H1 (cell line): ENCODE measurements around the gene DYNLL1. TPM values are rescaled to one million over a fixed set of nuclear protein-coding genes. Genes with fewer than 3 reads are reported as not detected.

Experiments used
- CTCF ChIA-PET: fragments of 300-600 bp; sonication (Branson Sonifier 250); formaldehyde crosslinking; loops from one replicate; lab custom pipeline; 2021; ENCODE audit not compliant: partially characterized antibody; lab: Charles Lee
- POLR2A ChIA-PET: fragments of 300-600 bp; sonication (Branson Sonifier 250); formaldehyde crosslinking; loops from one replicate; lab custom pipeline; 2021; ENCODE audit warnings: inconsistent platforms; ENCODE audit not compliant: partially characterized antibody; lab: Charles Lee
- DNase-seq, 2 experiments: peaks; one replicate each; pipeline versions ENCODE4 v3.0.0 to v3.0.0-alpha.2; 2010 to 2022; ENCODE audit warnings: low spot score in 2 of 2, low read depth in 1 of 2, mixed read lengths in 1 of 2
- FAIRE-seq: peaks from 2 replicates; lab custom pipeline; 2011; peaks lifted over from hg19 to GRCh38; lab: Jason Lieb, UNC
- H2AFZ ChIP-seq: 2 replicates; pipeline ENCODE4 v1.8.1; 2012; ENCODE audit warnings: low read length, inconsistent platforms
- H2AK5ac ChIP-seq: 2 replicates; pipeline ENCODE4 v1.6.1; 2013; ENCODE audit warnings: low read depth, low read length
- H2BK120ac ChIP-seq: replicated peaks from 2 replicates; pipeline ENCODE3; 2013; ENCODE audit warnings: low read depth, low read length, inconsistent platforms
- H2BK12ac ChIP-seq: 2 replicates; pipeline ENCODE4 v1.6.1; 2013; ENCODE audit warnings: low read depth, low read length
- H2BK15ac ChIP-seq: 2 replicates; pipeline ENCODE4 v1.6.1; 2013; ENCODE audit warnings: low read length
- H2BK20ac ChIP-seq: 2 replicates; pipeline ENCODE4 v1.6.1; 2013; ENCODE audit warnings: low read length
- H2BK5ac ChIP-seq: 2 replicates; pipeline ENCODE4 v1.6.1; 2013; ENCODE audit warnings: low read depth, low read length
- H3K14ac ChIP-seq: 2 replicates; pipeline ENCODE4 v1.6.1; 2013; ENCODE audit warnings: inconsistent platforms; ENCODE audit not compliant: insufficient read length
- H3K18ac ChIP-seq: 2 replicates; pipeline ENCODE4 v1.6.1; 2013; ENCODE audit warnings: low read length; ENCODE audit errors: extremely low read depth
- H3K23ac ChIP-seq: 2 replicates; pipeline ENCODE4 v1.6.1; 2013; ENCODE audit warnings: inconsistent platforms; ENCODE audit not compliant: insufficient read length
- H3K23me2 ChIP-seq: 2 replicates; pipeline ENCODE4 v1.6.1; 2013; ENCODE audit warnings: low read depth, low read length
- H3K27ac ChIP-seq: 2 replicates; pipeline ENCODE4 v1.6.1; 2011; ENCODE audit warnings: low read depth, low read length, inconsistent platforms
- H3K27me3 ChIP-seq, 4 experiments: replicated peaks in 1 of 4; 1 replicate in 1 of 4; 2 replicates in 3 of 4; pipeline versions ENCODE4 v1.6.1 to v1.8.1; 2011 to 2013; ENCODE audit warnings: low read length in 3 of 4, mild to moderate bottlenecking in 3 of 4, inconsistent platforms in 2 of 4, mixed read lengths in 2 of 4, moderate library complexity in 1 of 4; ENCODE audit not compliant: control insufficient read depth in 3 of 4, insufficient read depth in 3 of 4; ENCODE audit errors: extremely low read depth in 1 of 4
- H3K36me3 ChIP-seq, 4 experiments: 2 replicates each; pipeline versions ENCODE4 v1.6.1 to v1.8.1; 2011 to 2013; ENCODE audit warnings: mild to moderate bottlenecking in 4 of 4, low read length in 3 of 4, moderate library complexity in 2 of 4, control low read depth in 1 of 4, inconsistent platforms in 1 of 4; ENCODE audit not compliant: insufficient read depth in 4 of 4, control insufficient read depth in 2 of 4
- H3K4ac ChIP-seq: replicated peaks from 2 replicates; pipeline ENCODE3; 2013; ENCODE audit warnings: low read length, low read depth, mixed read lengths, inconsistent platforms; ENCODE audit not compliant: insufficient read length
- H3K4me1 ChIP-seq, 4 experiments: replicated peaks in 1 of 4; 1 replicate in 1 of 4; 2 replicates in 3 of 4; pipeline versions ENCODE4 v1.6.1 to v1.8.1; 2011 to 2013; ENCODE audit warnings: low read length in 3 of 4, inconsistent platforms in 2 of 4, mixed read lengths in 1 of 4; ENCODE audit not compliant: insufficient read depth in 4 of 4, control insufficient read depth in 3 of 4
- H3K4me2 ChIP-seq, 2 experiments: 2 replicates each; pipeline versions ENCODE4 v1.6.1 to v1.8.1; 2011 to 2013; ENCODE audit warnings: low read depth in 2 of 2, low read length in 2 of 2, control low read depth in 1 of 2, inconsistent platforms in 1 of 2, mild to moderate bottlenecking in 1 of 2; ENCODE audit not compliant: insufficient read depth in 1 of 2
- H3K4me3 ChIP-seq, 4 experiments: fragments of 200-600, 300-600 bp in 1 of 4; sonication (generic), shearing (Covaris generic), sonication (Bioruptor Twin) in 1 of 4; 2 replicates each; pipeline versions ENCODE4 v1.5.1 to v1.8.1; 2011 to 2016; ENCODE audit warnings: low read length in 4 of 4, low read depth in 3 of 4, control low read depth in 2 of 4, inconsistent platforms in 2 of 4, mild to moderate bottlenecking in 2 of 4, mixed read lengths in 1 of 4, moderate library complexity in 1 of 4; ENCODE audit not compliant: insufficient read depth in 2 of 4; ENCODE audit errors: extremely low read depth in 1 of 4
- H3K56ac ChIP-seq: replicated peaks from 2 replicates; pipeline ENCODE3; 2013; ENCODE audit warnings: low read depth, mild to moderate bottlenecking, mixed read lengths, low read length, inconsistent platforms; ENCODE audit not compliant: insufficient read length
- H3K79me1 ChIP-seq: 2 replicates; pipeline ENCODE4 v1.6.1; 2013; ENCODE audit warnings: low read depth, low read length, control low read depth
- H3K79me2 ChIP-seq, 2 experiments: 2 replicates each; pipeline versions ENCODE4 v1.6.1 to v1.8.1; 2012 to 2013; ENCODE audit warnings: low read length in 2 of 2, mild to moderate bottlenecking in 2 of 2, inconsistent platforms in 1 of 2; ENCODE audit not compliant: insufficient read depth in 2 of 2, control insufficient read depth in 1 of 2
- H3K9ac ChIP-seq, 4 experiments: replicated peaks in 1 of 4; 1 replicate in 1 of 4; 2 replicates in 3 of 4; pipeline versions ENCODE4 v1.6.1 to v1.8.1; 2011 to 2013; ENCODE audit warnings: low read depth in 3 of 4, low read length in 3 of 4, control low read depth in 2 of 4, mild to moderate bottlenecking in 2 of 4, moderate library complexity in 2 of 4, inconsistent platforms in 1 of 4; ENCODE audit errors: extremely low read depth in 1 of 4
- H3K9me3 ChIP-seq, 2 experiments: 2 replicates each; pipeline versions ENCODE4 v1.6.1 to v1.8.1; 2012 to 2013; ENCODE audit warnings: mild to moderate bottlenecking in 2 of 2, moderate library complexity in 2 of 2, control low read depth in 1 of 2, inconsistent platforms in 1 of 2, low read depth in 1 of 2, low read length in 1 of 2, mixed read lengths in 1 of 2; ENCODE audit not compliant: insufficient read depth in 2 of 2
- H4K20me1 ChIP-seq, 2 experiments: replicated peaks in 1 of 2; 2 replicates each; pipeline versions ENCODE3 to v1.8.1; 2011 to 2013; ENCODE audit warnings: inconsistent platforms in 2 of 2, low read length in 2 of 2, mild to moderate bottlenecking in 1 of 2; ENCODE audit not compliant: insufficient read depth in 2 of 2, control insufficient read depth in 1 of 2
- H4K5ac ChIP-seq: 2 replicates; pipeline ENCODE4 v1.6.1; 2013; ENCODE audit warnings: low read length, low read depth, mixed read lengths, inconsistent platforms; ENCODE audit not compliant: insufficient read length
- H4K8ac ChIP-seq: 2 replicates; pipeline ENCODE4 v1.8.0; 2013; ENCODE audit warnings: mild to moderate bottlenecking, moderate library complexity, low read length, inconsistent platforms; ENCODE audit not compliant: insufficient read depth; ENCODE audit errors: extremely low read depth
- H4K91ac ChIP-seq: replicated peaks from 2 replicates; pipeline ENCODE3; 2013; ENCODE audit warnings: low read length, mixed read lengths, inconsistent platforms; ENCODE audit not compliant: insufficient read length
- CBX5 ChIP-seq: fragments of 300-800, 300-1000 bp; sonication (generic); IDR thresholded peaks from 2 replicates; pipeline ENCODE4 v1.7.1; 2016; ENCODE audit warnings: antibody characterized with exemption, low read length, low read depth
- CREB1 ChIP-seq: IDR thresholded peaks from 2 replicates; pipeline ENCODE4 v1.6.1; 2012; ENCODE audit warnings: inconsistent platforms
- EP300 ChIP-seq, 2 experiments: IDR thresholded peaks; 1 replicate in 1 of 2; 2 replicates in 1 of 2; pipeline ENCODE4 v1.6.1; 2011 to 2012; ENCODE audit warnings: low read depth in 2 of 2, low read length in 2 of 2, mild to moderate bottlenecking in 2 of 2, borderline replicate concordance in 1 of 2, inconsistent platforms in 1 of 2, moderate library complexity in 1 of 2
- MAFK ChIP-seq: IDR thresholded peaks from 2 replicates; pipeline ENCODE4 v1.6.1; 2012; ENCODE audit warnings: low read depth, mild to moderate bottlenecking, improper control_type of control experiment, low read length
- RBBP5 ChIP-seq: IDR thresholded peaks from 2 replicates; pipeline ENCODE4 v1.7.1; 2012; ENCODE audit warnings: low read depth, mild to moderate bottlenecking, inconsistent platforms, low read length, moderate library complexity, borderline replicate concordance
- SP1 ChIP-seq: IDR thresholded peaks from 2 replicates; pipeline ENCODE4 v1.6.1; 2011; ENCODE audit warnings: low read depth, low read length
- SRF ChIP-seq: IDR thresholded peaks from 2 replicates; pipeline ENCODE4 v1.6.1; 2011; ENCODE audit warnings: mild to moderate bottlenecking, low read depth, low read length, moderate library complexity
- WGBS, 2 experiments: shearing (Covaris generic) in 1 of 2; methylation state at CpG; one replicate each; pipeline versions ENCODE4 v1.1.6 to v1.1.7; 2013 to 2015; ENCODE audit warnings: low lambda C conversion rate in 2 of 2, mixed read lengths in 2 of 2, inconsistent platforms in 1 of 2, low coverage in 1 of 2, missing lambda C conversion rate in 1 of 2; ENCODE audit not compliant: insufficient replicate concordance in 2 of 2, insufficient coverage in 1 of 2, insufficient read length in 1 of 2; ENCODE audit errors: extremely low coverage in 1 of 2, missing lambda C conversion rate in 1 of 2; 5-methylcytosine and 5-hydroxymethylcytosine counted together
- long read RNA-seq, 2 experiments: library from RNA in 1 of 2; library from capped mRNA in 1 of 2; stranded (forward); transcript quantifications; one replicate each; pipeline ENCODE4 v2.0.0, GENCODE V29; 2021; ENCODE audit warnings: inconsistent platforms in 1 of 2
- polyA minus RNA-seq, 3 experiments: library from RNA; depleted of rRNA, polyadenylated mRNA; stranded (reverse); fragments of >200 nt; gene quantifications; 1 replicate in 2 of 3; 2 replicates in 1 of 3; pipeline ENCODE4 v1.2.3, GENCODE V29; 2011
- polyA plus RNA-seq, 7 experiments: library from polyadenylated mRNA; depleted of rRNA in 3 of 7; stranded (reverse) in 5 of 7; unstranded in 2 of 7; fragments of >200 nt in 5 of 7; fragments of 200-250 nt in 2 of 7; gene quantifications; 1 replicate in 5 of 7; 2 replicates in 1 of 7; 4 replicates in 1 of 7; pipeline versions ENCODE4 v1.2.1 to v1.2.3, GENCODE V29; 2011 to 2013; ENCODE audit warnings: missing spikeins in 2 of 7, mixed read lengths in 2 of 7
- total RNA-seq: library from RNA; stranded (reverse); fragmentation: NEBNext Ultra II Directional; extraction: Animal tissue kit (Norgen Biotek cat#: 25700); gene quantifications from 2 replicates; pipeline ENCODE4 v1.2.1, GENCODE V29; 2021

Gene DYNLL1
- total RNA-seq (419 and 423 TPM in 2 replicates), polyA plus RNA-seq (2011; rRNA removed) (314 and 488 TPM in 2 replicates), polyA minus RNA-seq (2011; rRNA and poly(A)+ RNA removed) (117 and 134 TPM in 2 replicates)
- 519 TPM for polyA plus RNA-seq (2011; cell fraction: cytosol; rRNA removed)
- polyA plus RNA-seq (2011; cell fraction: nucleus; rRNA removed): 154 TPM
- polyA plus RNA-seq (2012, experiment 1 of 2): 457 to 576 TPM (median 535 TPM) in 4 replicates
- 681 TPM for polyA plus RNA-seq (2012, experiment 2 of 2)
- 402 TPM for polyA plus RNA-seq (2013, experiment 1 of 2)
- 410 TPM for polyA plus RNA-seq (2013, experiment 2 of 2)
- 152 TPM for polyA minus RNA-seq (2011; cell fraction: cytosol; rRNA and poly(A)+ RNA removed)
- 85.4 TPM for polyA minus RNA-seq (2011; cell fraction: nucleus; rRNA and poly(A)+ RNA removed)
- long read RNA-seq, experiment 1, transcript DYNLL1-207 (2 exons, 719 nt): minor isoform, 32 of 474 reads
- long read RNA-seq, experiment 1, transcript DYNLL1-202 (3 exons, 697 nt): minor isoform, 17 of 474 reads
- long read RNA-seq, experiment 1, transcript DYNLL1-201 (3 exons, 720 nt): major isoform, 389 of 474 reads
- long read RNA-seq, experiment 1, transcript DYNLL1-210 (1 exons, 670 nt): minor isoform, 29 of 474 reads
- long read RNA-seq, experiment 1, partial matches to known transcripts: 0 of 474 reads
- long read RNA-seq, experiment 1, other reads (novel, unspliced or antisense): 5 of 474 reads
- long read RNA-seq, experiment 2, transcript DYNLL1-207 (2 exons, 719 nt): major isoform, 8 of 17 reads
- long read RNA-seq, experiment 2, transcript DYNLL1-201 (3 exons, 720 nt): major isoform, 8 of 17 reads
- long read RNA-seq, experiment 2, partial matches to known transcripts: 0 of 17 reads
- long read RNA-seq, experiment 2, other reads (novel, unspliced or antisense): 0 of 17 reads

DNA sequence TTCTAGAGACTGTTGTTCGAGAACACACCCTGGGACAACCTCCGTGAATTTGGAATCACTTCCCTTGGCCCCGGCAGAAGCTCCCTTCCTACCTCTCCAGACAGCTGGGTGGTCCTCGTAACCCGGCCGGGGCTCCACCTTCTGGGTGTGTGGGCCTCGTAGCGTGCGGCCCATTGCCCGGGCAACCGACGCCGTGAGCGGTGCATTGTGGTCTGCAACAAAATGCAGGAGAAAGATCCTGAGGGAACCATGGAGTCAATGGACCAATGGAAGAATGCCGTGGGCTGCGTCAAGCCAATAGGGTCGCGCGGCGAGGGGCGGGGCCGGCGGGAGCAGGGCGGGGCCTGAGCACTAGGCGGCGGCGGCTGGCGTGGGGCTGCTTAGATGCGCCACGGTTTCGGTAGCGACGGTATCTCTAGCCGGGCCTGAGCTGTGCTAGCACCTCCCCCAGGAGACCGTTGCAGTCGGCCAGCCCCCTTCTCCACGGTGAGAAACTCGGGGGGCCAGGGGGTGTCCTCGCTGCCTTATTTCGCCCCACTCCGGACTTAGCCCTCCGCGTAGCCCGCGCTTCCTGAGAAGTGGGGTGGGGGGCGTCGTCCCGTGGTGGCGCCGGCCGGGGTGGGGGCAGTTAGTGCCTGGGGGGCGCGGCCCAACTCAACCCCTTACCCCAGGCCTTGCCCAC is at the start of gene DYNLL1:
TSS of gene DYNLL1 (plus strand) at position 383 of the 682 bp plus-strand sequence. CDS start 309 bp downstream, outside the sequence.
- Histone ChIP-seq H3K4me2 (peak within 1 kb of the TSS; percentile 85 to 86), H3K23ac (peak within 1 kb of the TSS; percentile 17), H3K23me2 (peaks cover 10% of the 10 kb centered on the region), H2AFZ (peak within 1 kb of the TSS; percentile 79), H3K4me1 (peaks cover 0 to 6% (median 1%) of the 10 kb centered on the region in 4 experiments; a peak in 3 of 7 replicates), H3K56ac (peak within 1 kb of the TSS; percentile 67), H3K9ac (peak within 1 kb of the TSS; percentile 56 to 80 (median 64)), H3K9me3 (no peaks in the 10 kb centered on the region), H3K14ac (peak within 1 kb of the TSS; percentile 84), H4K91ac (no peak within 1 kb of the TSS), H2BK5ac (peak within 1 kb of the TSS; percentile 77; the same call in 1 of the 2 replicates), H2BK15ac (no peak within 1 kb of the TSS), H3K27me3 (no peaks in the 10 kb centered on the region), H3K18ac (peak within 1 kb of the TSS; percentile 81; the same call in 1 of the 2 replicates), H2AK5ac (no peak within 1 kb of the TSS), H4K5ac (peak within 1 kb of the TSS; percentile 88), H2BK120ac (no peak within 1 kb of the TSS), H3K79me1 (0 out of 2 replicates have a peak, but pooled peaks cover 3% of the 10 kb centered on the region), H3K27ac (peak within 1 kb of the TSS; percentile 43; the same call in 1 of the 2 replicates), H3K4ac (no peak within 1 kb of the TSS), H4K20me1 (peaks cover 12 to 13% of the 10 kb centered on the region in 2 experiments), H3K36me3 (peaks cover 2 to 18% (median 9%) of the 10 kb centered on the region in 4 experiments; a peak in 7 of 8 replicates), H2BK12ac (no peak within 1 kb of the TSS), H3K79me2 (peaks cover 16 to 20% of the 10 kb centered on the region in 2 experiments), H2BK20ac (no peak within 1 kb of the TSS), H3K4me3 (peak within 1 kb of the TSS; percentile 95 to 96 (median 95)), H4K8ac (peak within 1 kb of the TSS; percentile 80)
- ChIA-PET POLR2A (interaction anchor here (0.7 to 10.1 kb wide), 28 partner anchors 10 to 295 kb away, joined by 3 to 119 read pairs (median 6); partner anchors contain the start of genes COQ5, GATC, POP5 and RNF10), CTCF (interaction anchor here (0.6 to 2.1 kb wide), 9 partner anchors 16 to 215 kb away, joined by 3 to 7 read pairs (median 4); no protein-coding TSS in a partner anchor)
- WGBS, 2 experiments: 2% methylated on average over 38 of the region's 53 CpGs; no CpG with 5 or more reads in 1 of the 2 experiments
- DNase-seq (peak; percentile 93 to 100), FAIRE-seq (no peak)
- TF ChIP-seq MAFK (no peak; the same call in 1 of the 2 replicates), SP1 (peak; percentile 99), RBBP5 (no peak), CBX5 (no peak), SRF (peak; percentile 91), CREB1 (peak; percentile 71), EP300 (IDR thresholded peaks at IDR 0.05; ENCODE audit: borderline replicate concordance in 1 of 2, low read depth in 2 of 2, low read length in 2 of 2) (0 out of 3 replicates have a peak, but pooled peaks of 1 of the 2 experiments have one; percentile 39)
